ENCODE measurements around the gene DNAJC2.
"Not testable (repeated sequence)": the region's sequence is repeated elsewhere in the genome, so short reads cannot be mapped to it uniquely, and the experiment has no call there.

The DNAJC2 gene

DNA sequence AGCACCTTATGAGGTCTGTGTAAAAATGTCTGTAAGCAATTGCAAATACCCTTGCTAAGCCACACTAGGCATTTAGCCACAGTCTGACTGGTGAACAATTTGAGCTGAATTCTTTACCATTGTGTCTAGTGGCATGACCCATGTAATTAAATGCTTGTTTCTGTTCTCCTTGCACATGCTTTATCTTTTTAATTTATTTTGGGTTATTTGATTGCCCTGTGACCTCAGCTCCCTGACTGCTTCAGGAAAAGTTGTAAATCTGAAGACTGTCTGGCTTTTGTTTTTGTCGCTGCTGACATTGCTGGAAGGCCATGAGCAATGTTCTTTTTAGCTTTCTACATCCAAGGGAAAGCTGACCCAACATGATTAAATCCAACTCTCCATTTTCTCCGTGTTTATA is 78.3 kb downstream of the DNAJC2 start:
- H3K36me3 ChIP-seq (ENCODE audit: insufficient read depth); H3K27me3 ChIP-seq (ENCODE audit: insufficient read depth, low read depth); H3K9ac ChIP-seq; H3K4me2 ChIP-seq; H3K27ac ChIP-seq; H2AFZ ChIP-seq (ENCODE audit: low read depth); H3K4me1 ChIP-seq (ENCODE audit: low read depth, poor library complexity, severe bottlenecking); H3K79me2 ChIP-seq (ENCODE audit: insufficient read depth, low read depth); H4K20me1 ChIP-seq (ENCODE audit: insufficient read depth); H3K4me3 ChIP-seq (IDR thresholded peaks at IDR 0.05; ENCODE audit: insufficient read depth, low read depth, low read length): not testable (repeated sequence)

DNA sequence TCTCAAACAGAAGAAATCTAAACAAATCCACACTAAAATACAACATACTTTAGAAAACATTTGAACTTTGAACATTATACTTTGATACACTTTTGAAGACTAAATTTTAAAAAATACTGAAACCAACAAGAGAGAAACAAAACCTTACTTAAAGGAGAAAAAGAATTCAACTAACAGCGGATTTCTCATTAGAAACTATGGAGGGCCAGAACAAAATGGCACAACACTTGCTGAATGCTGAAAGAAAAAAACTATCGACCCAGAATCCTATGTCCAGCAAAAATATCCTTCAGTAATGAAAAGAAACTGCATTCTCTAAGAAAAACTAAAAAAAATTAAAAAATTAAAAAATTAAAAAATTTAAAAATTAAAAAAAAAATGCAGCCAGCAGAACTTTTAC is 80.5 kb downstream of the DNAJC2 start:
- H3K27ac ChIP-seq; H3K9ac ChIP-seq; H3K36me3 ChIP-seq (ENCODE audit: insufficient read depth); H3K79me2 ChIP-seq (ENCODE audit: insufficient read depth, low read depth); H3K4me3 ChIP-seq (IDR thresholded peaks at IDR 0.05; ENCODE audit: insufficient read depth, low read depth, low read length); H3K4me2 ChIP-seq; H4K20me1 ChIP-seq (ENCODE audit: insufficient read depth); H3K27me3 ChIP-seq (ENCODE audit: insufficient read depth, low read depth); H2AFZ ChIP-seq (ENCODE audit: low read depth); H3K4me1 ChIP-seq (ENCODE audit: low read depth, poor library complexity, severe bottlenecking): not testable (repeated sequence)

Data from KMS-11 (cell line).